ENCODE measurements around the gene ZGPAT. TPM values are rescaled to one million over a fixed set of nuclear protein-coding genes. Genes with fewer than 3 reads are reported as not detected.

The ZGPAT gene
- total and polyA plus RNA-seq, 2 of the 13 experiments (the other 11 are each of a cell fraction or from before 2014, with no cell fraction given): 23.0 to 41.9 TPM

DNA sequence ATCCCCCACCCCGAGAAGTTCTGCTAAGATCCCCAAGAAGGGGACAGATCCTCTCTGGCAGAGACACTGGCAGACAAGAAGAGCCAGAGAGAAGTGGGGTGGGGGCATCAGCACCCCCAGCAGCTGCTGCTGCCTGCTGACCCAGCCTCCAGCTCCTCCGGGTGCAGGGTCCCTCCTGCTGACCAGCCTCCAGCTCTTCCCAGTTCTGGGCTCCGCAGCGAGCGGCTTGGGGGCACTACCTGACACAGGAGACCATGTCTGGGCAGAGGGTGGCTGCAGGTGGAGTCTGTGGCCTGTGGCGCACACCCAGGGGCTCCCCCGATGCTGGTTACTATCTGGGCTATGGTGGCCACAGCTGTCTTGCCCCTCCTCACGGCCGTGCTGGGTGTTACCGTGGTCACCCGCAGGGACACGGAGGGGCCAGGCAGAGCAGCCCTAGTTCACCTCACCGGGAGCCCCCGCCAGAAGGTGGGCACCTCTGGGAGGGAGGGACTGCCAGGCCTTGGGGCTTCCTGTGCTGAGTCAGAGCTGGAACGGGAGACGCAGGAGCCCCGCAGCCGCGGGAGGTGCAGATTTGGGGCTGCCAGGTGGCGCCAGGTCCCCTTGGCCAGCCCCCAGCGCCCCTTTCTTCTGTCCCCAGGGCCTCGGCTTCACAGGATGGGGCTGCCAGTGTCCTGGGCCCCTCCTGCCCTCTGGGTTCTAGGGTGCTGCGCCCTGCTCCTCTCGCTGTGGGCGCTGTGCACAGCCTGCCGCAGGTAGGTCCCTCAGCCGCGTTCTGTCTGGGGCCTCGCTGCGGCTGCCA is 29.3 kb downstream of the ZGPAT start (continued):
- TF ChIP-seq, protein P1, sequence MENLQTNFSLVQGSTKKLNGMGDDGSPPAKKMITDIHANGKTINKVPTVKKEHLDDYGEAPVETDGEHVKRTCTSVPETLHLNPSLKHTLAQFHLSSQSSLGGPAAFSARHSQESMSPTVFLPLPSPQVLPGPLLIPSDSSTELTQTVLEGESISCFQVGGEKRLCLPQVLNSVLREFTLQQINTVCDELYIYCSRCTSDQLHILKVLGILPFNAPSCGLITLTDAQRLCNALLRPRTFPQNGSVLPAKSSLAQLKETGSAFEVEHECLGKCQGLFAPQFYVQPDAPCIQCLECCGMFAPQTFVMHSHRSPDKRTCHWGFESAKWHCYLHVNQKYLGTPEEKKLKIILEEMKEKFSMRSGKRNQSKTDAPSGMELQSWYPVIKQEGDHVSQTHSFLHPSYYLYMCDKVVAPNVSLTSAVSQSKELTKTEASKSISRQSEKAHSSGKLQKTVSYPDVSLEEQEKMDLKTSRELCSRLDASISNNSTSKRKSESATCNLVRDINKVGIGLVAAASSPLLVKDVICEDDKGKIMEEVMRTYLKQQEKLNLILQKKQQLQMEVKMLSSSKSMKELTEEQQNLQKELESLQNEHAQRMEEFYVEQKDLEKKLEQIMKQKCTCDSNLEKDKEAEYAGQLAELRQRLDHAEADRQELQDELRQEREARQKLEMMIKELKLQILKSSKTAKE (CRISPR knock-in tag; IDR thresholded peaks at IDR 0.05; ENCODE audit: borderline replicate concordance): no peak
- TF ChIP-seq TOPORS (CRISPR knock-in tag; IDR thresholded peaks at IDR 0.05): no peak; the same call in 1 of the 2 replicates
- no peak for TF ChIP-seq HOXA5 (CRISPR knock-in tag; IDR thresholded peaks at IDR 0.05)
- TF ChIP-seq, protein P2, sequence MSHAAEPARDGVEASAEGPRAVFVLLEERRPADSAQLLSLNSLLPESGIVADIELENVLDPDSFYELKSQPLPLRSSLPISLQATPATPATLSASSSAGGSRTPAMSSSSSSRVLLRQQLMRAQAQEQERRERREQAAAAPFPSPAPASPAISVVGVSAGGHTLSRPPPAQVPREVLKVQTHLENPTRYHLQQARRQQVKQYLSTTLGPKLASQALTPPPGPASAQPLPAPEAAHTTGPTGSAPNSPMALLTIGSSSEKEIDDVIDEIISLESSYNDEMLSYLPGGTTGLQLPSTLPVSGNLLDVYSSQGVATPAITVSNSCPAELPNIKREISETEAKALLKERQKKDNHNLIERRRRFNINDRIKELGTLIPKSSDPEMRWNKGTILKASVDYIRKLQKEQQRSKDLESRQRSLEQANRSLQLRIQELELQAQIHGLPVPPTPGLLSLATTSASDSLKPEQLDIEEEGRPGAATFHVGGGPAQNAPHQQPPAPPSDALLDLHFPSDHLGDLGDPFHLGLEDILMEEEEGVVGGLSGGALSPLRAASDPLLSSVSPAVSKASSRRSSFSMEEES (CRISPR knock-in tag; IDR thresholded peaks at IDR 0.05): no peak
- TF ChIP-seq, protein P3, sequence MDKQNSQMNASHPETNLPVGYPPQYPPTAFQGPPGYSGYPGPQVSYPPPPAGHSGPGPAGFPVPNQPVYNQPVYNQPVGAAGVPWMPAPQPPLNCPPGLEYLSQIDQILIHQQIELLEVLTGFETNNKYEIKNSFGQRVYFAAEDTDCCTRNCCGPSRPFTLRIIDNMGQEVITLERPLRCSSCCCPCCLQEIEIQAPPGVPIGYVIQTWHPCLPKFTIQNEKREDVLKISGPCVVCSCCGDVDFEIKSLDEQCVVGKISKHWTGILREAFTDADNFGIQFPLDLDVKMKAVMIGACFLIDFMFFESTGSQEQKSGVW (CRISPR knock-in tag; IDR thresholded peaks at IDR 0.05; ENCODE audit: borderline replicate concordance): no peak
- TF ChIP-seq PRPF4 (IDR thresholded peaks at IDR 0.05; ENCODE audit: low read depth, low read length, poor library complexity, severe bottlenecking): no peak
- TF ChIP-seq ZNF12 (CRISPR knock-in tag; IDR thresholded peaks at IDR 0.05): no peak
- 0 out of 2 replicates have a peak, but pooled peaks have one; percentile 24 for TF ChIP-seq ZNF230 (CRISPR knock-in tag; IDR thresholded peaks at IDR 0.05)
- no peak for TF ChIP-seq ZNF44 (CRISPR knock-in tag; IDR thresholded peaks at IDR 0.05)
- TF ChIP-seq, protein P4, sequence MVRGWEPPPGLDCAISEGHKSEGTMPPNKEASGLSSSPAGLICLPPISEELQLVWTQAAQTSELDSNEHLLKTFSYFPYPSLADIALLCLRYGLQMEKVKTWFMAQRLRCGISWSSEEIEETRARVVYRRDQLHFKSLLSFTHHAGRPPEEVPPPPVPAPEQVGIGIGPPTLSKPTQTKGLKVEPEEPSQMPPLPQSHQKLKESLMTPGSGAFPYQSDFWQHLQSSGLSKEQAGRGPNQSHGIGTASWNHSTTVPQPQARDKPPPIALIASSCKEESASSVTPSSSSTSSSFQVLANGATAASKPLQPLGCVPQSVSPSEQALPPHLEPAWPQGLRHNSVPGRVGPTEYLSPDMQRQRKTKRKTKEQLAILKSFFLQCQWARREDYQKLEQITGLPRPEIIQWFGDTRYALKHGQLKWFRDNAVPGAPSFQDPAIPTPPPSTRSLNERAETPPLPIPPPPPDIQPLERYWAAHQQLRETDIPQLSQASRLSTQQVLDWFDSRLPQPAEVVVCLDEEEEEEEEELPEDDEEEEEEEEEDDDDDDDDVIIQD (CRISPR knock-in tag; IDR thresholded peaks at IDR 0.05; ENCODE audit: low read depth): 0 out of 2 replicates have a peak, but pooled peaks have one; percentile 9
- no peak for TF ChIP-seq ZNF605 (CRISPR knock-in tag; IDR thresholded peaks at IDR 0.05)
- TF ChIP-seq BORCS8-MEF2B (CRISPR knock-in tag; IDR thresholded peaks at IDR 0.05): no peak; the same call in 1 of the 2 replicates
- TF ChIP-seq NFIB (CRISPR knock-in tag; IDR thresholded peaks at IDR 0.05; ENCODE audit: borderline replicate concordance): no peak
